Activated CD4-positive, CD25-positive, alpha-beta regulatory T cell (primary cell): ENCODE results near the gene MRPL38.
A peak's percentile ranks its signal among the peaks of the same experiment; 100 is the strongest.
"Not testable (repeated sequence)": the region's sequence is repeated elsewhere in the genome, so short reads cannot be mapped to it uniquely, and the experiment has no call there.

Experiments used
- DNase-seq, 4 experiments: peaks; one replicate each; lab custom pipeline; 2025; lab: John Stamatoyannopoulos, UW

MRPL38 gene

DNA sequence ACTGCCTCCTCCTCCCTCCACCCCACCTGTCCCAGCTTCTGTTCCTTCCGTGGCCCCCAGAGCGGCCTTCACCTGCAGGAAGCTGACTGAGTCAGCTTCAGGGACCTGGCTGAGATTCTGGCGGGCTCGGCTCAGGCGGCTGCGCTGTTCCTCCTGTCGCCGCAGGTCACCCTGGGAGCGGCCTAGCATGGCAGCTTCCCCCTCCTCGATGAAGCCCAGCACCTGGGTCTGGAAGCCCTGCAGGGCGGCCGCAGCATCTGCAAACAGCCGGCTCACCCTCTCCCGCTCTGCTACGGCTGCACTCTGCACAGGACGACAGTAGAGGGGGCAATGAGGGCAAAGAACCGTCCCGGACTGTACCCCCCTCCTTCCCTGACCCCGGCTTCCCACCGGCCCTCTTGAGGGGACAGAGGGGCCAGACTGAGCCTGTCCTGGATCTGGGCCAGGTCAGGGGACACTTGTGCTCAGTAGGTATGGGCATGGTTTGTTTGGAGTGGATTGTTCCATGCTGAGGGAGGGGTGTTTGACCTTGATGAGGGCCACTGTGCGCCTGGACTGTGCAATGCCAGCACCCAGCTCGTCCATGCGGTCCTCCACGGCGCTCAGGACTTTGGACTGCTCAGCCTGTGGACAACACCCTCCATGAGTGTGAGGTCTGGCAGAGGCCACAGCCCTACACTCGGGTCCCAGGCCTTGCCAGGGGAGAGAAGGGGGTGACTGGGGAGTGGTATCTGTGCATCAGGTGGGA, 28.3 kb downstream of the MRPL38 start:
- DNase-seq = peak in 2 of 4 experiments; percentile 63 to 69

- no peak for DNase-seq
Observed at GRCh38 chr17:75875940-75876189, 28.8 kb downstream of the MRPL38 start.

- DNase-seq = no peak
Observed at GRCh38 chr17:75875182-75875939, 29.3 kb downstream of the MRPL38 start.

DNA sequence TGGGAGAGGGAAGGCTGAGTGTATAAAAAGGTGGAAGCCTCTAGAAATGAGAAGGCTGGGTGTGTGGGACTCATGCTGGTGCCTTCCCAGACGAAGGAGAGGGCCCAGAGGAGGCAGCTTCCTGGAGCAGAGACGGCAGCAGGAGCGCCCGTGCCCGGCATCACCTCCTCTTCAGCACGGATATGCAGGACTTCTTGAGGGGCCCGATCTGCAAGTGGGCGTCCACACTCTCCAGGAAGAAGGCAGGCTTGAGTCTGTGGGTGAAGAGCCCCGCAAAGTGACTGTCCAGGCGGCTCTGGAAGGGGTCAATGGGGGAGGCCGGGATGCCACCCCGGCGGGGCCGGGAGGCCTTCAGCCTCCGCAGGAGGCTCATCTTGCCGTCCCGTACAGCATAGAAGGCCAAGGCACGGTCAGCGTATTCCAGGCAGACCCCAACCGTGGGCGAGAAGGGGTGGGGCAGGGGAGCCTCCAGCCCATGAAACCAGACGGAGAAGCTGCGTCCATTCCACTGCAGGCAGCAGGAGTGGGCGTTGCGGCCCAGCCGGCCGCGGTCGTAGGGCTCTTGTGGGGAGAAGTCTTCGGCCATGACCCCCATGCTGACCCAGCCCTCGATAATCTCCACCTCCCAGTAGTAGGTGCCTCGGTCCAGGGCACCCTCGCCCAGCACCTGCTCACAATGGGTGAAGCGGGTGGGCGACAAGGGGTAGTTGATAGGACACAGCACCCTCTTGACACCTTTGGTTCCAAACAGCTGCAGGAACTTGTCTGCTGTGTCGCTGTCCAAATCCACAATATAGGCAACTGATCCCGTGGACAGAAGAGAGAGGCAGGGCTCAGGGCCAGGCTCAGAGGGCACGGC, 30.1 kb downstream of the MRPL38 start:
- DNase-seq = no peak

DNA sequence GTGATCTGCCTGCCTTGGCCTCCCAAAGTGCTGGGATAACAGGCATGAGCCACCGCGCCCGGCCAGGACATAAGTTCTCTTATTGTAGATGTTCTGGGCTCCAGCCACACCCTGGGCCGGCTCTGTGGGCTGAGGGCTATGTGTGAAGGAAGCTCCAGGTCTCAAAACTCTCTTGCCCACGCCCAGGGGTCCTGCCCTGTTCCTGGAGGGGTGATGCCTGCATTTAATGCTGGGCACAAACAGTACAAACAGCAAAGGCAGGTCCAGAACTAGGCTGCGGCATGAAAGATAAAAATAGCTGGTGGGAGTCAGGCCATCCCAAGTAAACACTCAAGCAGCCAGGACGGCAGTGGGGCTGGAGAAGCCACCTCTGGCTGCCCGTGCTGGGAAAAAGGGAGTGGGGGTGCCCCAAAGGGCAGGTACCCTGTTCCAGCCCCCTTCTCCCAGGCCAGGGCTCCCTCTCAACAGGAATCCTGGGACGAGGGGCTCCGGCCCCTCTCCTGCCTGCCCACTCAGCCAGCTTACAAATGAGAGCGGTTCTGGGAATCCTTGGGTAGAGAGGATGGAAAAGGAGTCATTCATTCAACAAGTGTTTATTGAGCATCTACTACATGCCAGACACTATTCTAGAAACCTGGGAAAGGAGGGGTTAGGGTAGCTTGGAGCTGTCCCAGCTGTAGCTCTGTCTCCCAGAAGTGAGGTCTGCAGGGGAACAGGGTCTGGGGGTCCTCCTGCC, 30.9 kb downstream of the MRPL38 start:
- DNase-seq = no peak

DNA sequence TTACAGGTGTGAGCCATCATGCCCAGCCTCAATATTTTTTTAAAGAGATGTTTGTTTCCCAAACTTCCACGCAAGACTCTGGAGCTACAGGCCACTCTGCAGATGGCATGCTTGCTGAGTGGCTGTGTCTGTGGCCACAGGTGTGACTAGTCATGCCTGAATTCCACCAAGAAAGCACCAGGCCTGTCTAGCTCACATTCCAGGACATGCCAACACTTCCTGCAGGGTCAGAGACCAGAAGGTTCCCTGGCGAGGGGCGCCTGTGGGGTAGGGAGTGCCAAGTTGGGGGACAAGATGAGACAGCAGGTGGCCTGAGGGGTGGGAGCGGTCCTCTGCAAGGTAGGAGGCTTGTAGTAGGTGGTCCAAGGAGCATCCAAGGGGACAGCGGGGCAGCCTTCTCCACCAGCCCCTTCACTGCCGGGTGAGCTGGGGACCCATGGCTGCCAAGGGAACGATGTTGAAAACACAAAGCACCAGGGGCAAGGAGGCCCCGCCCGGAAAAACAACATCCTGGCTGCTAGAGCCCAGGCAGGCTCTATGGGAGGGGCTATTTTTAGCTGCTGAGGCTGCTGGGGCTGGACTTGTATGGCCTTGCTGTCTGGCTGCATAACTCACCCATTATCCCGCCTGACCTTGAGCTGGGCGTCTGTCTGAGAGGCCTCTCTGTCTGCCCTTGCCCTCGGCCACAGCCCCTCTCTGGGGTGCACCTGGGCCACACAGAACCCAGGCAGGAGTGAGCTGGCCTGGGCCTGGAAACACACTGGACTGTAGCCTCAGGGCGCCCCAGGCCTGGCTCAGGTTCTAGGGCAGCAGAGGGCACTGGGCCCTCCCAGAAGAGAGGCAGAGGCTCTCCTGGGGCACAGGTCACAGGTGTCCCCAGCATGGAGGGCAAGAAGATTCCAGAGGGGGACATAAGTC, 32.0 kb downstream of the MRPL38 start:
- peak in 2 of 4 experiments; percentile 37 to 44 for DNase-seq

DNA sequence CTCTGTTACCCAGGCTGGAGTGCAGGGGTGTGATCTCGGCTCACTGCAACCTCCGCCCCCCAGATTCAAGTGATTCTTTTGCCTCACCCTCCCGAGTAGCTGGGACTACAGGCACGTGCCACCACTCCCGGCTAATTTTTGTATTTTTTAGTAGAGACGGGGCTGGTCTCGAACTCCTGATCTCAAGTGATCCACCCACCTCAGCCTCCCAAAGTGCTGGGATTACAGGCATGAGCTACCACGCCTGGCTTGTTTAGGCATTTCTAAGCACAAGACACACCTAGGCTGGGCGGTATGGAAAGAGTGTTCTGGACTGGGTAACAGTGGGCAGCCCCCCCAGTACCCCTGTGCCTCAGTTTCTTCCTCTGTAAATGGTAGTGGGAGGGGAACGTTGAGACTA, 34.5 kb downstream of the MRPL38 start:
- DNase-seq = not testable (repeated sequence)

DNA sequence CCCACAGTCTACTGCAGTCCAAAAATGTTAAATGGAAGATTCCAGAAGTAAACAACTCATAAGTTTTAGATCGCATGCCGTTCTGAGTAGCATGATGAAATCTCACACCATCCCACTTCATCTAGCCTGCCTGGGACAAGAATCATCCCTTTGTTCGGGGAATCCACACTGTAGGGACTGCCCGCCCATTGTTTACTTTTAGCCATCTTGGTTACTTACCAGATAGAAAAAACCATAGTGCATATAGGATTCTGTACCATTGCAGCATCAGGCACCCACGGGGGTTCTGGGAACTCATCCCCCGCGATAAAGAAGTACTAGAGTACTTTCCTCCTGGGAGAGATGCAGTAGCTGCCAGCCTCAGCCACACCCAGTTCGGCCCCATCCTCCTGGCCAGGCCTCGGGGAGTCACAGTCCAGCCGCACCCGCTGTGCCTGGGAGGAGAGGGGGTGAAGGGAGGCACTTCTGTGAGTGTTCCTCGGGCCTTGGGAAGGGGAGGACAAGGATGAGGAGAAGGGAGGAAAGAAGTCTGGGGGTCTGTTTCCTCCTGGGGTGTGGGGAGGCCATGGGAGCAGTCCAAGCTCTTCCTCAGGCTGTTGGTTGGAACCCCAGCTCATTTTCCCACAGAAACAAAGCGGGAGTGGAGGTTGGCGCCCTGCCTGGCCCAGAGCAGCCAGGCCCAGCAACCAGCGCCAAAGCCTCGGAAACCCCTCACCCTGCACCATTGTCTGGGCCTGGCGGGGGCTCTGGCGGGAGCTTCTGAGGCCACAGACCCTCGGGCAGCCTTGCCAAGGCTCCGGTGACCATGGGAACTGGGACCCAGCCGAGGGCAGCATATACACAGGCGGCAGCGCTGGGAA, 35.2 kb downstream of the MRPL38 start:
- DNase-seq = no peak

DNA sequence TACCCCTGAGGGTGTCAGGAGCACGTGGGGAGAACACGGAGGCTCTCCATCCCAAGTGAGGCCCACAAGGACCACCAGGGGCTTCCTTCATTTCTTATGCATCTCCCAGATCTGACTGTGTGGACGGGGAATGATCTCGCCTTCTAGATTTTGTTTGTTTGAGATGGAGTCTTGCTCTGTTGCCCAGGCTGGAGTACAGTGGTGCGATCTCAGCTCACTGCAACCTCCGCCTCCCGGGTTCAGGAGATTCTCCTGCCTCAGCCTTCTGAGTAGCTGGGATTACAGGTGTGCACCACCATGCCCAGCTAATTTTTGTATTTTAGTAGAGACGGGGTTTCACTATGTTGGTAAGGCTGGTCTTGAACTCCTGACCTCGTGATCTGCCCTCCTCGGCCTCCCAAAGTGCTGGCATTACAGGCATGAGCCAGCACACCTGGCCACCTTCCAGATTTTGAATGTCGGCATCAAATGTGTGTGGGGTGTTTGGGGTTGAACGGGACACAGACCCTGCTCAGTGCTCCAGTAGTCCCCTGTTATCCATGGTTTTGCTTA, 35.9 kb downstream of the MRPL38 start:
- DNase-seq = not testable (repeated sequence)

GRCh38 chr17:75865404-75866188, 39.1 kb downstream of the MRPL38 start:
- DNase-seq = not testable (repeated sequence)

- not testable (repeated sequence) for DNase-seq
Observed at GRCh38 chr17:75864887-75865286, 39.8 kb downstream of the MRPL38 start.

DNA sequence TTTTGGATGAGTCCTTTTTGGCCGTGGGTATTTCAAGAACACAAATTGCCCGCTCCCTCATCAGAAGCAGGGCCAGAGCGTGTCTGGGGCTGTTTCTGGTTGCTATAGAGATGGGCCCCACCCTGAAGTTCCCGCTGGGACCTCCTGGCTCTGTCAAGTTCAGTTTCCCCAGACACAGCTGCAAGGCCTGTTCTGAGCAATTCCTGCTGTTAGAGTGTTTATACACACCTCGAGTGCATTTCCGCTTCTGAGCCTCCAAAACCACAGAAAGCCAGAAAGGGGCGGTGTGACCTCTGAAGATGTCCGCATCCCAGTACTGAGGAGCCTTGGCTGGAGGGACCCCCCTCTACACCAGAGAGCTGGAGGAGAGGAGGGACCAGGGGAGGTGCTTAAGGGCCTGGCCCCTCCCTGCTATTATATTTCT, 40.2 kb downstream of the MRPL38 start:
- DNase-seq = no peak

DNA sequence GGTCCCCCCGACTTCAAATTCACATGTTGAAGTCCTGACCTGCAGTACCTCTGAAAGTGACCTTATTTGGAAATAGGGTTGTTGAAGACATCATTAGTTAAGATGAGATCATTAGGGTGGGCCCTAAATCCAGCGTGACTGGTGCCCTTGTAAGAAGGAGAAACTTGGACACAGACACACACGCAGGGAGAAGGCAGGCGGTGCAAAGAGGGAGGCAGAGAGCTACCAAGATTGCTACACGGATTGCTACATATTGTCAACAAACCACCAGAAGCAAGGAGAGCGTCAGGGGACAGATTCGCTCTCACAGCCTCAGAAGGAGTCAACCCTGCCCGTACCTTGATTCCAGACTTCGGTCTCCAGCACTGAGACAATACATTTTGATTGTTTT, 42.8 kb downstream of the MRPL38 start:
- DNase-seq = no peak

GRCh38 chr17:75859358-75859757, 45.3 kb downstream of the MRPL38 start:
- DNase-seq = not testable (repeated sequence)

DNA sequence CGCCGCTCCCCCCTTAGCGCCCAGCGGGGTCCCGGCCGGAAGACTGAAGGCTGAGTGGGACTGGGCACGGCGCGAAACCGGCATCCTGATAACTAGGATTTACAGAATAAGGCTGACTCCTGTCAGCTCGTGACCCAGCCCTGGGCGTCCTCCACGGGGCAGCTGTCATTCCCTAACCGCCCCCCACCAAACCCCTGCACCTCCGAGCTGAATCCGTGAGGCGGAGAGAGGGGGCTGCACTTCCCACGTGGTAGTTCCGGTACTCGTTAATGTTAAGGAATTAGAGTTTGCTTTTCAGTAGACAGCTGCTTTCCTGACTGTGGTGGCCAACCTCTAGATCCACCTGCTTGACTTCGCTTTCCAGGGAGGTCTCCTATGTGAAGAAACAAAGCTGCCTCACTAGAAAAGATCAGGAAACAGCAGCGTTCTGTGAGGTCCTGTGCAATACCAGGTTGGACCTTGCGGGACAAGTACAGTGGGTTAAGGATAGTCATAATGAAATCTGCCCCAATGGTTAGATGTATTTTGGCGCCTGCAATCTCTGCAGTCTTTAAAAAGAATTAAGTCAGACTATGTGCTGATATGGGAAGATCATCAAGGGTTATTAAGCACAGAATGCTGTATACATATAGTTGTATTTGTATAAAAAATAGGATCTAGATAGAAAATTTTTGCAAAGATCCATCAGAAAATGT, 48.5 kb downstream of the MRPL38 start:
- peak in 1 of 4 experiments; percentile 34 for DNase-seq

DNA sequence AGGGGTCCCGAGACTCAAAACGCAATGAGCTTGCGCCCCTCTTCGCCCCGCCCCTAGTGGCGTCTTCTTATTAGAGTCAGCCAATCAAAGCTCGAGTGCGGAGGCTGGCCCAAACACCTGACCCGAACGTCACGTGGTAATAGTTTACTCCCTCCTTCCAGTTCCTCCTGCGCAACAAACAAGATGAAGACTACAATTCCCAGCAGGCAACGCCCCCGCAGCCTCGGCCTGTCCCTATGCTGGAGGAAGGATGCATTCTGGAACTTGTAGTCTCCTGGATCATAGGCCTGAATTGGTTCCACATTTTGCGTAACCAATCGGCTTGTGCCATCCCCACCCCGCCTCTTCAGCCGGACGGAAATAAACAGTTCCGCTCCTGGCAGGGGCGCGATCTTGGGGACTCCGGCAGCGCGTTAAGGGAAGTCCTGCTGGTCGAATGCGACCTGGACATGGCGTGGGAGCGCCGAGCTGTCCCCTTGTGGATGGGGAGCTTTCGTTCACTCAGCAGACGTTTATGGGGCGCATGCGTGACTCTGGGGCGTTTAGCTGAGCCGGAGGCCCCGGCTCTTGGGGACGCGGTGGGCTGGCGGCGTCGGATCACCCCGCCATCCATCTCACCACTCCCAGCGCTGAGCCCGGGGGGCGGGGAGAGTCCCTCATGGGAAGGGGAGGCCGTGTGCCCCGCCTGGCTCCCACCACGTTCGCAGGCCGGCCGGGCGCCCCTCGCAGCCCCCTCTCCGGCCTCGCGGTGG, 49.2 kb downstream of the MRPL38 start, which contains the start of gene WBP2:
Gene WBP2, minus strand, starts transcription at position 26 of the 752 bp plus-strand sequence. CDS start 38 bp downstream, outside the sequence.
- peak; percentile 79 to 94 (median 92) for DNase-seq

DNA sequence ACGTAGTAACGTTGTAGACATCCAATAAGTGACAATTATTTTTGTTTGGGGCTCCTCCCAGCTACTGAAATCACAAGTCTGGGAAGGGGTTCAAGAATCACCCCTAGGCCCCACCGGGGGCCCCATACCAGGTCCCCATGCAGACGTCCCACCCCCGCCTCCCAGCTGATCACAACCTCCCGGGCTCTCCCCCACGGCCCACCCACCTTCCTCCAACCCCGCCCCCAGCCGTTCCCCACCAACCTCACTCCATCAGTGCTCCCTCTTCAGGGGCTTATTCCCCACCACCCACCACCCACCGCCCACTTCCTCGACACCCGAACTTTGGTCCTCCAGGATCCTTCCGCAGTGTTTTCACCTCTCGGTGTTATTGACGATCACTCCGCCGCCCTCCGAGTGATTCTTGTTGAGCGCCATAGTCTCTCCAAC, 49.8 kb downstream of the MRPL38 start:
- peak in 1 of 4 experiments; percentile 56 for DNase-seq
